Measurements from ENCODE around the gene UTP25.

The UTP25 gene

GRCh38 chr1:209839875-209840546 lies 12.2 kb downstream of the UTP25 start:
- Histone ChIP-seq H3K36me3 (ENCODE audit: control insufficient read depth, insufficient read depth, low read length) (peaks cover 97% of the 10 kb centered on the region), H3K4me1 (ENCODE audit: control insufficient read depth, insufficient read depth, low read length) (no peaks in the 10 kb centered on the region), H3K9ac (ENCODE audit: low read depth, low read length) (no peak overlapping the region), H3K27ac (ENCODE audit: low read depth, low read length) (no peak overlapping the region), H3K9me3 (ENCODE audit: control insufficient read depth, insufficient read depth, low read length) (no peaks in the 10 kb centered on the region), H3K27me3 (ENCODE audit: control insufficient read depth, insufficient read depth, low read length) (no peaks in the 10 kb centered on the region), H3K4me3 (ENCODE audit: low read depth, low read length) (no peak overlapping the region)

DNA sequence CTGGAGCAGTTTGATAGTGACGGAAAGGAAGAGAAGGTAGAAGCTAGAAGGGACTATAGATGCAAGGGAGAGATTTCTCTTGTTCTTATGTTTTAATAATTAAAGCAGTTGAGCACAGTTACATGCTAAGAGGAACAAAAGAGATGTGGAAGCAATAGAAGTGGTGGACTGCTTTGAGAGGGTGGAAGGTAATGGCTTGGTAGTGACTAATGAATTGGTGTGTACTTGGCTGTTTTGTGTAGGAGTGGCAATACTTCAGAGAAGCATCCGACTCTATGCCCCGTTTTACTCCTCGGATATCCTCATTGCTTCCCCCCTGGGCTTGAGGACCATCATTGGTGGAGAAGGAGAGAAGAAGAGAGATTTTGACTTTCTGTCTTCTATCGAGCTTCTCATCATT lies 12.8 kb downstream of the UTP25 start:
- no peaks in the 10 kb centered on the region for H3K4me1 ChIP-seq (ENCODE audit: control insufficient read depth, insufficient read depth, low read length)
- no peak overlapping the region for H3K9ac ChIP-seq (ENCODE audit: low read depth, low read length)
- no peaks in the 10 kb centered on the region for H3K9me3 ChIP-seq (ENCODE audit: control insufficient read depth, insufficient read depth, low read length)
- H3K36me3 ChIP-seq (ENCODE audit: control insufficient read depth, insufficient read depth, low read length): peaks cover 96% of the 10 kb centered on the region
- H3K27ac ChIP-seq (ENCODE audit: low read depth, low read length): no peak overlapping the region
- no peak overlapping the region for H3K4me3 ChIP-seq (ENCODE audit: low read depth, low read length)
- no peaks in the 10 kb centered on the region for H3K27me3 ChIP-seq (ENCODE audit: control insufficient read depth, insufficient read depth, low read length)

- no peak overlapping the region for H3K9ac ChIP-seq (ENCODE audit: low read depth, low read length)
- no peak overlapping the region for H3K4me3 ChIP-seq (ENCODE audit: low read depth, low read length)
- H3K36me3 ChIP-seq (ENCODE audit: control insufficient read depth, insufficient read depth, low read length): peaks cover 86% of the 10 kb centered on the region
- H3K27ac ChIP-seq (ENCODE audit: low read depth, low read length): no peak overlapping the region
- no peaks in the 10 kb centered on the region for H3K4me1 ChIP-seq (ENCODE audit: control insufficient read depth, insufficient read depth, low read length)
- no peaks in the 10 kb centered on the region for H3K9me3 ChIP-seq (ENCODE audit: control insufficient read depth, insufficient read depth, low read length)
- H3K27me3 ChIP-seq (ENCODE audit: control insufficient read depth, insufficient read depth, low read length): no peaks in the 10 kb centered on the region
Measured at GRCh38 chr1:209844695-209845407, 17.1 kb downstream of the UTP25 start.

DNA sequence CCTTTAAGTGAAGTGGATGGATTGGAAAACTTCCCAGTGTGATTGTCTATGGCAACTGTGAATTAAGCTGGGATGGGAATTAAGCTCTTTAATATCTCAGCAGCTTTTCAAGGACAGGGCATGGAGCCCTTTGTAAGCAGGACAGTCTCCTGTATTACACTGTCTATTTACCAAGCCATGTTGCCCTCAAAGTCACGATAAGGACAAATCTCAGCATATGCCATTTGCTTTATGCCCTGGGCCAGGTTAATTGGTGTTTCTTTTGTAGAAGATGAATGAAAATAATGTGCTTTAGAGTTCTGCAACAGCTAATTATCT lies 17.6 kb downstream of the UTP25 start:
- H3K9ac ChIP-seq (ENCODE audit: low read depth, low read length): no peak overlapping the region

GRCh38 chr1:209849388-209849787 lies 21.6 kb downstream of the UTP25 start:
- H3K9ac ChIP-seq (ENCODE audit: low read depth, low read length): no peak overlapping the region
- peaks cover 80% of the 10 kb centered on the region for H3K36me3 ChIP-seq (ENCODE audit: control insufficient read depth, insufficient read depth, low read length)
- H3K4me1 ChIP-seq (ENCODE audit: control insufficient read depth, insufficient read depth, low read length): no peaks in the 10 kb centered on the region
- no peaks in the 10 kb centered on the region for H3K27me3 ChIP-seq (ENCODE audit: control insufficient read depth, insufficient read depth, low read length)
- H3K9me3 ChIP-seq (ENCODE audit: control insufficient read depth, insufficient read depth, low read length): no peaks in the 10 kb centered on the region
- no peak overlapping the region for H3K4me3 ChIP-seq (ENCODE audit: low read depth, low read length)
- no peak overlapping the region for H3K27ac ChIP-seq (ENCODE audit: low read depth, low read length)

More for the DNA sequence above, 17.6 kb downstream of the UTP25 start:
- H3K36me3 ChIP-seq (ENCODE audit: control insufficient read depth, insufficient read depth, low read length): peaks cover 83% of the 10 kb centered on the region
- no peaks in the 10 kb centered on the region for H3K27me3 ChIP-seq (ENCODE audit: control insufficient read depth, insufficient read depth, low read length)
- no peaks in the 10 kb centered on the region for H3K9me3 ChIP-seq (ENCODE audit: control insufficient read depth, insufficient read depth, low read length)
- no peaks in the 10 kb centered on the region for H3K4me1 ChIP-seq (ENCODE audit: control insufficient read depth, insufficient read depth, low read length)
- no peak overlapping the region for H3K4me3 ChIP-seq (ENCODE audit: low read depth, low read length)
- no peak overlapping the region for H3K27ac ChIP-seq (ENCODE audit: low read depth, low read length)

DNA sequence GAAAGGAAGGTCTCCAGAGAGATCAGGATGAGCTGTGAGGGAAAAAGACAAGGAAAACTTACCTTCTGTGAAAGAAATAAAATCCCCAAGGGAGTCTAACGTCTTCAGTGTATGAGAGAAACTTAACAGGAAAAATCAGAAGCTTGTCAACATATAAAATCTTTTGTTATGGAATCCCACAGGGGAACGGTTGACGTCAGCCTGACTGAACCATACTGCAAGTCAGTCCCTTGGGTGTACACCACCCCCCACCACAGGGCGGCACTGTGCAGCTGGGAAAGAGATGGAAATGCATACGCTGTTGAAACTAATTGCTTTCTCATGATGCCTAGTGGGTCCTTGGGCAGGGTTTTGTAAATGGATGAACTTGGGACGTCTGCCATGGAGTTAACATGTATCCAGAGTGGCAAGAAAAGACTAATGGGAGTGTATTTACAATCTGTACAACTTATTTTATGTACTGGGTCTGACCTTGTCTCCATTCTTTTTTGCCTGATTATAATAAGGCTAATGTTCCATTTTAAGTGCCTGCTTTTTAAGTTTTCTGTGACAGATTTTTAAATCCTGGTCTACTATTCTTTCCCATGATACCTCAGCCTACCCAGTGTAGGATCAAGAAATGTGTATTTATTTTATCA lies 22.7 kb downstream of the UTP25 start:
- Histone ChIP-seq H3K4me1 (ENCODE audit: control insufficient read depth, insufficient read depth, low read length) (no peaks in the 10 kb centered on the region), H3K27me3 (ENCODE audit: control insufficient read depth, insufficient read depth, low read length) (no peaks in the 10 kb centered on the region), H3K9ac (ENCODE audit: low read depth, low read length) (no peak overlapping the region), H3K4me3 (ENCODE audit: low read depth, low read length) (no peak overlapping the region), H3K9me3 (ENCODE audit: control insufficient read depth, insufficient read depth, low read length) (no peaks in the 10 kb centered on the region), H3K36me3 (ENCODE audit: control insufficient read depth, insufficient read depth, low read length) (peaks cover 73% of the 10 kb centered on the region), H3K27ac (ENCODE audit: low read depth, low read length) (no peak overlapping the region)

GRCh38 chr1:209853676-209854075 lies 25.9 kb downstream of the UTP25 start:
- Histone ChIP-seq H3K9ac (ENCODE audit: low read depth, low read length) (no peak overlapping the region), H3K27ac (ENCODE audit: low read depth, low read length) (no peak overlapping the region), H3K36me3 (ENCODE audit: control insufficient read depth, insufficient read depth, low read length) (peaks cover 51% of the 10 kb centered on the region), H3K27me3 (ENCODE audit: control insufficient read depth, insufficient read depth, low read length) (no peaks in the 10 kb centered on the region), H3K4me1 (ENCODE audit: control insufficient read depth, insufficient read depth, low read length) (no peaks in the 10 kb centered on the region), H3K9me3 (ENCODE audit: control insufficient read depth, insufficient read depth, low read length) (no peaks in the 10 kb centered on the region), H3K4me3 (ENCODE audit: low read depth, low read length) (no peak overlapping the region)

GRCh38 chr1:209854196-209854595 lies 26.4 kb downstream of the UTP25 start:
- Histone ChIP-seq H3K27me3 (ENCODE audit: control insufficient read depth, insufficient read depth, low read length) (no peaks in the 10 kb centered on the region), H3K36me3 (ENCODE audit: control insufficient read depth, insufficient read depth, low read length) (peaks cover 47% of the 10 kb centered on the region), H3K9ac (ENCODE audit: low read depth, low read length) (no peak overlapping the region), H3K27ac (ENCODE audit: low read depth, low read length) (no peak overlapping the region), H3K4me3 (ENCODE audit: low read depth, low read length) (no peak overlapping the region), H3K9me3 (ENCODE audit: control insufficient read depth, insufficient read depth, low read length) (no peaks in the 10 kb centered on the region), H3K4me1 (ENCODE audit: control insufficient read depth, insufficient read depth, low read length) (no peaks in the 10 kb centered on the region)

GRCh38 chr1:209855006-209855405 lies 27.2 kb downstream of the UTP25 start:
- no peaks in the 10 kb centered on the region for H3K9me3 ChIP-seq (ENCODE audit: control insufficient read depth, insufficient read depth, low read length)
- no peak overlapping the region for H3K27ac ChIP-seq (ENCODE audit: low read depth, low read length)
- no peak overlapping the region for H3K9ac ChIP-seq (ENCODE audit: low read depth, low read length)
- H3K27me3 ChIP-seq (ENCODE audit: control insufficient read depth, insufficient read depth, low read length): no peaks in the 10 kb centered on the region
- peaks cover 42% of the 10 kb centered on the region for H3K36me3 ChIP-seq (ENCODE audit: control insufficient read depth, insufficient read depth, low read length)
- no peak overlapping the region for H3K4me3 ChIP-seq (ENCODE audit: low read depth, low read length)
- H3K4me1 ChIP-seq (ENCODE audit: control insufficient read depth, insufficient read depth, low read length): no peaks in the 10 kb centered on the region

DNA sequence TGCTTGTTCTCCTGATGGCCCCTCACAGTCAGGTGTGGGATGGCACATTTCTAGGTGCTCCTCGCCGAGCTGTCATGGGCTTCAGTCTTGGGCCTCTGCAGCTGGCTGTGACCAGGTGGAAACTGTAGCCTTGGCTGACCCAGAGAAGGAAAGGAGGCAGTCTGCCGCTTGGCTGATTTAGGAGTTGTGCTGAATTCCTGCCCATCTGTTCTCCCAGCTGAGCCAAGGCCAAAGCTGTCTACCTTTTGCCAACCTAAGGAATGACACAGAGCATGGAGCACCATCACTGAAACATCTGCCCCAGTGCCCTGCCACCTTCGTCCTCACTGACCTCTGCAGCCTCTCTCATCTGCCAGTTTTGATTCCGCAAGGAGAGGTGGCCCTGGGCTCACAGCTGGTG lies 27.9 kb downstream of the UTP25 start:
- no peak overlapping the region for H3K9ac ChIP-seq (ENCODE audit: low read depth, low read length)
- H3K9me3 ChIP-seq (ENCODE audit: control insufficient read depth, insufficient read depth, low read length): no peaks in the 10 kb centered on the region
- H3K27ac ChIP-seq (ENCODE audit: low read depth, low read length): no peak overlapping the region
- peaks cover 41% of the 10 kb centered on the region for H3K36me3 ChIP-seq (ENCODE audit: control insufficient read depth, insufficient read depth, low read length)
- no peak overlapping the region for H3K4me3 ChIP-seq (ENCODE audit: low read depth, low read length)
- H3K27me3 ChIP-seq (ENCODE audit: control insufficient read depth, insufficient read depth, low read length): no peaks in the 10 kb centered on the region
- H3K4me1 ChIP-seq (ENCODE audit: control insufficient read depth, insufficient read depth, low read length): peaks cover 2% of the 10 kb centered on the region; the same call in 1 of the 2 replicates

- Histone ChIP-seq H3K9me3 (ENCODE audit: control insufficient read depth, insufficient read depth, low read length) (no peaks in the 10 kb centered on the region), H3K4me3 (ENCODE audit: low read depth, low read length) (no peak overlapping the region), H3K9ac (ENCODE audit: low read depth, low read length) (no peak overlapping the region), H3K4me1 (ENCODE audit: control insufficient read depth, insufficient read depth, low read length) (peaks cover 26% of the 10 kb centered on the region), H3K27me3 (ENCODE audit: control insufficient read depth, insufficient read depth, low read length) (no peaks in the 10 kb centered on the region), H3K36me3 (ENCODE audit: control insufficient read depth, insufficient read depth, low read length) (peaks cover 13% of the 10 kb centered on the region), H3K27ac (ENCODE audit: low read depth, low read length) (no peak overlapping the region)
Measured at GRCh38 chr1:209858561-209859103, 30.9 kb downstream of the UTP25 start.

All from HUES48 (cell line).